ENCODE data around the gene CFAP54. TPM values are rescaled to one million over a fixed set of nuclear protein-coding genes. Genes with fewer than 3 reads are reported as not detected.

The CFAP54 gene
- polyA plus RNA-seq, 1 of the 3 experiments (the other 2 are of a cell fraction) = 0.87 TPM

- no peak for TF ChIP-seq RFX5 (IDR thresholded peaks at IDR 0.05; ENCODE audit: low read length)
- TF ChIP-seq RCOR1 (IDR thresholded peaks at IDR 0.05; ENCODE audit: low read length) = no peak
- TF ChIP-seq GATA2 (CRISPR knock-in tag; IDR thresholded peaks at IDR 0.05) = no peak
- TF ChIP-seq RXRA (IDR thresholded peaks at IDR 0.05; ENCODE audit: borderline replicate concordance, low read depth) = no peak
- no peak for TF ChIP-seq TEAD4 (IDR thresholded peaks at IDR 0.05; ENCODE audit: borderline replicate concordance, insufficient read depth)
- no peak for TF ChIP-seq SIN3A (IDR thresholded peaks at IDR 0.05; ENCODE audit: borderline replicate concordance, low read depth, low read length)
- no peak for TF ChIP-seq TCF12 (IDR thresholded peaks at IDR 0.05)
- no peak for TF ChIP-seq NRF1 (IDR thresholded peaks at IDR 0.05; ENCODE audit: low read depth, low read length)
- no peak for TF ChIP-seq FOXJ3 (CRISPR knock-in tag; IDR thresholded peaks at IDR 0.05)
- TF ChIP-seq, protein P1, sequence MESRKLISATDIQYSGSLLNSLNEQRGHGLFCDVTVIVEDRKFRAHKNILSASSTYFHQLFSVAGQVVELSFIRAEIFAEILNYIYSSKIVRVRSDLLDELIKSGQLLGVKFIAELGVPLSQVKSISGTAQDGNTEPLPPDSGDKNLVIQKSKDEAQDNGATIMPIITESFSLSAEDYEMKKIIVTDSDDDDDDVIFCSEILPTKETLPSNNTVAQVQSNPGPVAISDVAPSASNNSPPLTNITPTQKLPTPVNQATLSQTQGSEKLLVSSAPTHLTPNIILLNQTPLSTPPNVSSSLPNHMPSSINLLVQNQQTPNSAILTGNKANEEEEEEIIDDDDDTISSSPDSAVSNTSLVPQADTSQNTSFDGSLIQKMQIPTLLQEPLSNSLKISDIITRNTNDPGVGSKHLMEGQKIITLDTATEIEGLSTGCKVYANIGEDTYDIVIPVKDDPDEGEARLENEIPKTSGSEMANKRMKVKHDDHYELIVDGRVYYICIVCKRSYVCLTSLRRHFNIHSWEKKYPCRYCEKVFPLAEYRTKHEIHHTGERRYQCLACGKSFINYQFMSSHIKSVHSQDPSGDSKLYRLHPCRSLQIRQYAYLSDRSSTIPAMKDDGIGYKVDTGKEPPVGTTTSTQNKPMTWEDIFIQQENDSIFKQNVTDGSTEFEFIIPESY (IDR thresholded peaks at IDR 0.05; ENCODE audit: borderline replicate concordance, low read depth) = no peak
These were observed 333.3 kb downstream of the CFAP54 start (continued) for GRCh38 chr12:96822641-96823040.

GRCh38 chr12:96824074-96824837, 334.9 kb downstream of the CFAP54 start:
- no peaks in the 10 kb centered on the region for H3K36me3 ChIP-seq (replicated peaks in 1 of 2; ENCODE audit: control insufficient read depth in 1 of 2, insufficient read depth in 2 of 2, low read length in 1 of 2)
- H3K27me3 ChIP-seq (ENCODE audit: insufficient read depth) = no peaks in the 10 kb centered on the region; the same call in 1 of the 2 replicates
- H3K9me2 ChIP-seq = no peaks in the 10 kb centered on the region
- H3K4me1 ChIP-seq (ENCODE audit: control insufficient read depth in 1 of 2, insufficient read depth in 2 of 2, low read depth in 1 of 2, low read length in 1 of 2) = no peaks in the 10 kb centered on the region
- no peaks in the 10 kb centered on the region for H3K79me2 ChIP-seq (ENCODE audit: insufficient read depth)
- 59% methylated on average over 7 of the region's 7 CpGs for WGBS (ENCODE audit: low lambda C conversion rate)
- H3K4me3 ChIP-seq (ENCODE audit: low read depth in 2 of 2, low read length in 1 of 2) = no peak overlapping the region
- no peak overlapping the region for H3K4me2 ChIP-seq
- TF ChIP-seq RFX5 (IDR thresholded peaks at IDR 0.05; ENCODE audit: low read length) = no peak
- no peak for TF ChIP-seq MXI1 (IDR thresholded peaks at IDR 0.05; ENCODE audit: low read depth, low read length)
- TF ChIP-seq JUND (IDR thresholded peaks at IDR 0.05) = no peak
- TF ChIP-seq CTCF (IDR thresholded peaks at IDR 0.05) = no peak
- TF ChIP-seq GABPA (IDR thresholded peaks at IDR 0.05; ENCODE audit: low read depth) = no peak
- TF ChIP-seq POLR2AphosphoS5 (IDR thresholded peaks at IDR 0.05; ENCODE audit: low read depth, low read length) = no peak
- TF ChIP-seq, protein P2, sequence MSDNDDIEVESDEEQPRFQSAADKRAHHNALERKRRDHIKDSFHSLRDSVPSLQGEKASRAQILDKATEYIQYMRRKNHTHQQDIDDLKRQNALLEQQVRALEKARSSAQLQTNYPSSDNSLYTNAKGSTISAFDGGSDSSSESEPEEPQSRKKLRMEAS (IDR thresholded peaks at IDR 0.05; ENCODE audit: low read depth) = no peak
- TF ChIP-seq CHD2 (IDR thresholded peaks at IDR 0.05; ENCODE audit: low read length, partially characterized antibody) = no peak
- no peak for TF ChIP-seq TCF12 (IDR thresholded peaks at IDR 0.05)
- TF ChIP-seq FOXM1 (IDR thresholded peaks at IDR 0.05; ENCODE audit: low read depth) = no peak
- no peak overlapping the region for H3K9ac ChIP-seq
- no peaks in the 10 kb centered on the region for H3K9me3 ChIP-seq
- H2AFZ ChIP-seq (ENCODE audit: low read depth) = no peak overlapping the region
- CTCF ChIA-PET = no interaction called here
- no peaks in the 10 kb centered on the region for H4K20me1 ChIP-seq (ENCODE audit: insufficient read depth)
- H3K27ac ChIP-seq (ENCODE audit: low read depth in 2 of 2, low read length in 1 of 2) = no peak overlapping the region
- DNase-seq = no peak
- POLR2A ChIA-PET = no interaction called here
- H3F3A ChIP-seq (replicated peaks; ENCODE audit: insufficient read depth) = no peaks in the 10 kb centered on the region
